Right ventricle myocardium superior (tissue), 1 donor: ENCODE measurements around the gene IRF2. TPM values are rescaled to one million over a fixed set of nuclear protein-coding genes. Genes with fewer than 3 reads are reported as not detected.

Experiments
- ATAC-seq: fragments of 200-7000 bp; cut with Tn5 transposase; one replicate; pipeline ENCODE4 v1.9.1; 2020; ENCODE audit warnings: mild to moderate bottlenecking; ENCODE audit not compliant: poor library complexity
- DNase-seq: peaks from one replicate; pipeline ENCODE4 v3.0.0-alpha.2; 2020
- intact Hi-C: fragments of 100-400 bp; cut with DNase I; formaldehyde crosslinking; loops from one replicate; pipeline ENCODE4 v1.11.2; 2022
- long read RNA-seq: library from polyadenylated mRNA; unstranded; transcript quantifications from one replicate; pipeline ENCODE4 v2.0.0, GENCODE V29; 2021
- total RNA-seq: library from RNA; stranded (reverse); fragmentation: NEBNext Ultra II Directional; extraction: Animal tissue kit (Norgen Biotek cat#: 25700); gene quantifications from one replicate; pipeline ENCODE4 v1.2.1, GENCODE V29; 2021
- donor health status: DM: no; HTN: yes; CAD: no; lungs with severe emphysema.

The IRF2 gene
- total RNA-seq = 27.2 TPM
- long read RNA-seq, transcript IRF2-201 (9 exons, 2,303 nt) = major isoform, 32 of 44 reads
- long read RNA-seq, partial matches to known transcripts = 4 of 44 reads
- long read RNA-seq, other reads (novel, unspliced or antisense) = 8 of 44 reads

DNA sequence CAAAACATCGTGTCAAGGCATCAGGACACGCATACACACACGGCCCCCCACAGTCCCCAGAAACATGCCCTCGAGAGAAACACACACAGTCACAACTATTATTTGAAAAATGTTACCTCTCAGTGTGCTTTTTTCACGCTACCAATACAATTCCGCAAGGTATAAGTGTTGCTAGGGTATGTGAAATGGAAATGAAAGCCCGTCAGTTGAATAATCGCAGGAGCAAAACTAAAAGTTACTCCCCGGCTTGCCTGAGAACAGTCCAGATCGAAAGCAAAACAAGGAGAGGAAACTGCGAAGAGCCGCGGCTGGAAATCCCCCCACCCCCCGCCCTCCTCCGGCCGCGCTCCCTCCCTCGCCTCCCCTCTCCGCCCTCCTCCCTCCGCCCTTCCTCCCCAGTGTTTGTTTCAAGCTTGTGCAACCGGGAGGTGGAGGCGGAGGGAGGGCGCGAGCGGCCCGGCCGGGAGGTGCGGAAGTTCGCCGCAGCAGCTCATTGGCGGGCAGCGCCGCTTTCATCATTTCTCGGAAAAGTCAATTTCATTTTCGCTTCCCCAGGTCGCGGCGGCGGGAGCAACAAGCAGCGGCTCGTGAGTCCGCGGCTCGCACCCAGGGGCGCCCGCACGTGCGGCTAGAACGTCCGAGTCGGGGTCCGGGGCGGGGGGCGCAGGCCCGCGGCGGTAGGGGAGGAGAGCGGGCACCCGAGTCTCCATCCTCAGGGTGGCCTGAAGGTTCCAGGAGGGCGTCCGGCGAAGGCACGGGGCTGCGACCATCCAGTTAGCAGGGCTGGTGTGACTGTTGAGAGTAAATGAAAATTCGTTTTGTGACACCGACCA, at the start of gene IRF2:
TSS of gene IRF2 (minus strand) at position 288 of the 833 bp plus-strand sequence. CDS start 45,486 bp downstream, outside the sequence.
- intact Hi-C loops = loop anchor here (5.0 to 10.0 kb wide), 3 partner anchors 63 to 190 kb away; no protein-coding TSS in a partner anchor
- ATAC-seq (peak; percentile 91), DNase-seq (peak; percentile 98)

- no peak for ATAC-seq
- intact Hi-C loops = no loop called here
Observed at GRCh38 chr4:184515606-184516005, 41.3 kb upstream of the IRF2 start.

DNA sequence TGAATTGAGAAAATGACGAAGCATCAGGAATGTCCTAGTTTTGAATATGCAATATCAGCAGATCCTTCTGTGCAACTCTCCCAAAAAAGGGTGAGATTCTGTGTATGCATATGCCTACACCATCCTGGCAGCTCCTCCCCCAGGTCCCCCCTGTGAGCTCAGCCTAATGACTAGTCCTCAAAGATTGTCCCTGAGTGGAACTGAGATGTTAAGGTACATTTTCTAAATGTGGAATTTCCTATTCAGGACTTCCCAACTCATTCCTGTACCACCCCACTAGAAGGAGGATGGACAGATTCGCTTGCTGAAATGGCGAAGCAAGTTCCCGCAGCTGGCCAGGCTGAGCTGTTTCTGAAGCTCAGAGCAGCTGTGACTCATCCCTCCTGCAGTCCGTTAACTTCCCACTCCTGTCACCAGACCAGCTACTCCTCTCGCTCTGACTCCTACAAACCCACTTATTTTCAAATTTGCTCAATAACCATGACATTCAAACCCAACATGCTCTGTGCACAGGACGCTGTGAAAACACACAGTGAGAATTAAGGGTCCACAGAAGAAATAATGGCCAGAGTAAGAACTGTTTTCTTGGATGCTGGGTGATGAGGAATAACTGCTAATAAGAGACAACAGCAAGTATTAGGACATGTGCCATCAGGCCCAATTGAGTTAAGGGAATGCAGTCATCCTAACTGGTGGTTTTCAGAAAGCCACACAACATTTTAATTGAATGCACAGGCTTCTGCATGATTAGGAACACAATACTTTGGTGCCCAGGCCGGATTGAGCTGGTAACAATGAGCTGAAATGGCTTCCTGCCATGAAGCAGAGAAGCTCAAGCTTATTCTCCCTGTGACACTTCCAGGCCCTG, 40.0 kb upstream of the IRF2 start:
- DNase-seq (peak; percentile 74), ATAC-seq (peak; percentile 89)
- intact Hi-C loops = no loop called here

More at GRCh38 chr4:184515606-184516005, 41.3 kb upstream of the IRF2 start:
- no peak for DNase-seq

GRCh38 chr4:184513802-184514120, 39.4 kb upstream of the IRF2 start:
- ATAC-seq (no peak), DNase-seq (no peak)
- intact Hi-C loops = no loop called here

- intact Hi-C loops = no loop called here
- ATAC-seq (no peak), DNase-seq (no peak)
Observed at GRCh38 chr4:184511156-184511555, 36.8 kb upstream of the IRF2 start.

DNA sequence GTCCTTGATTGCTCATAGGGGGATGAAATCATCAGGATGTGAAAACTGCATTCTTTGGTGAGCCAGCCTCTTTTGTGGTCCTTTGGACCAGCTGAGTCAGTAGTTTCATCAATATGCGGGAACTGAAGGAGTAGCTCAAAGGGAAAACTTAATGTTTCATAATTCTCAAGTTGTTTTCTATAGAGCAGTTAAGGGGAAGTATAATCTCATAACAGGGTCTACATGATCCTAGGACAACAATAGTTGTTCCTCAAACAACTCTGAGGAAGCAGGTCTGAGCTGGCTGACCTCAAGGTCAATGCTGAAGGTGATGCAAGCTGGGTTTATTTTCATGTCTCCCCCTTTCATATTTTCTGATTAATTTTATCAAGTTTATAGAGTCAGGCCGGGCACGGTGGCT, 36.1 kb upstream of the IRF2 start:
- intact Hi-C loops = no loop called here
- DNase-seq = no peak
- peak; percentile 45 for ATAC-seq

GRCh38 chr4:184506527-184507121, 32.3 kb upstream of the IRF2 start:
- intact Hi-C loops = no loop called here
- DNase-seq (no peak), ATAC-seq (no peak)

DNA sequence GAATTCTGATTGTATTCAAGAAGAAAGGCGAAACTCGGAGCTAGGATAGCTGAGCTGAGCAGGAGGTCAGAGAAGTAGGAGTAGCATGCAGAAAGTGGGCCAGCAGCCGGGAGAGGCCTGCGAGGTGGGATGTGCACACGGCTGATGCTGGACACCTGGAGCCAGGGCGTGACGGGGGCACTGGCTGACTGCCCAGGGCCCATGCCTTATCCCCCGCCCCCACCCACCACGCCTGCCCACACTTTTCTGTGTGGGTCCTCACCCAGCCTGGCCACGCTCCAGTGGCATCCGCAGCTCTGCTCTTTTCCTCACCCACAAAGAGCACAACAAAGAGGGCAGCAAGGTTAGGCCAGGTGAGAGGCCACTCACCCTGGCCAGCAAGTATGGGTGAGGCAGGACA, 30.0 kb upstream of the IRF2 start:
- intact Hi-C loops = no loop called here
- ATAC-seq = no peak
- no peak for DNase-seq

GRCh38 chr4:184503869-184504300, 29.5 kb upstream of the IRF2 start:
- intact Hi-C loops = no loop called here
- ATAC-seq (peak; percentile 46), DNase-seq (no peak)

- no peak for DNase-seq
- intact Hi-C loops = no loop called here
- no peak for ATAC-seq
Observed at GRCh38 chr4:184500748-184501589, 26.6 kb upstream of the IRF2 start.

- intact Hi-C loops = no loop called here
- ATAC-seq = no peak
Observed at GRCh38 chr4:184499996-184500395, 25.6 kb upstream of the IRF2 start.

DNA sequence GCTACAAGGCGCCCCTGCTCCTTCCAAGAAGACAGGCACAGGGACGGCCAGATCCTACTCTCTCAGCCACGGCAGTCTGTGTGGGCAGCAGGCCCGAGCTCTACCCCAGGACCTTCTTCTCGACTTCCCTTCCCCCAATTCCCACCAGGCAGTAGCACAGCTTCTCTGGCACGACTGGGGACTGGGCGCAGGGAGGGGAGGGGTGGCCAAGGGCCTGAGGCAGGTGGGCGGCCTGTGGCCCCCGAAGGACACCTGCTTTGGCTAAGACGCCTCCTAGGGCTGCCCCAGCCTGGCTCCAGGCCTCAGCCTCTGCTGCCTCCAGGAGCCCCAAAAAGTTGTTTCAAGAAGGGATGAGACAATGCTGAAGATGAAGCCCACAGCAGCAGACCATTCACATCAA, 24.2 kb upstream of the IRF2 start:
- DNase-seq (no peak), ATAC-seq (no peak)
- intact Hi-C loops = no loop called here

More at GRCh38 chr4:184499996-184500395, 25.6 kb upstream of the IRF2 start:
- DNase-seq = no peak

GRCh38 chr4:184489771-184490170, 15.4 kb upstream of the IRF2 start:
- DNase-seq = no peak
- no peak for ATAC-seq
- intact Hi-C loops = no loop called here

- ATAC-seq (no peak), DNase-seq (no peak)
- intact Hi-C loops = no loop called here
Observed at GRCh38 chr4:184487503-184487902, 13.2 kb upstream of the IRF2 start.

DNA sequence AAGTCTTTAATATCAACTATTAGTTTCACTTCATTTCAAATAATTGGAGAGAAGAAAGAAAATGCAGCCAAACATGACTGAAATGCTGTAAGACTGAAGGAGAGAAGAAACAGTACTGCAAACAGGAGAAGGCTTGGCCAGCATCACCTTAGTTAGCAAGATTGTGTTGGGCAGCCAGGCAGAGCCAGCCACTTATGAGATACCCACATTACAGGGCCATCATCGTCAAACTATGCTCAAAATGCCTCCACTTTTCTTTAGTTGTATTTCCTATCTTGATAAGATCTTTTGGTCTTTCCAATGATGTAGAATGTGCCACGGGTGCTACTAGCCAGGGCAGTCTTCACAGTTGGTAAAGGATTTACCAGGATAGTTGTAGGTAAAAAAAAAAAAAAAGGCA, 10.9 kb upstream of the IRF2 start:
- ATAC-seq (no peak), DNase-seq (no peak)
- intact Hi-C loops = no loop called here

- intact Hi-C loops = no loop called here
- DNase-seq = no peak
- no peak for ATAC-seq
Observed at GRCh38 chr4:184481544-184481943, 7.2 kb upstream of the IRF2 start.

- no peak for ATAC-seq
- intact Hi-C loops = loop anchor here (5.0 to 10.0 kb wide), 2 partner anchors 58 to 195 kb away; no protein-coding TSS in a partner anchor
- no peak for DNase-seq
Observed at GRCh38 chr4:184479516-184479950, 5.2 kb upstream of the IRF2 start.
